HG02884 (cell line): ENCODE results near the gene DNMT3B.
"Not testable (repeated sequence)": the region's sequence is repeated elsewhere in the genome, so short reads cannot be mapped to it uniquely, and the experiment has no call there.

Experiments
- ATAC-seq: cut with Tn5 transposase; IDR thresholded peaks from one replicate; pipeline ENCODE4 v1.9.1; 2021; ENCODE audit warnings: mild to moderate bottlenecking, moderate library complexity; ENCODE audit not compliant: unreplicated experiment

The DNMT3B gene

GRCh38 chr20:32789896-32790750 is 27.9 kb downstream of the DNMT3B start:
- peak; percentile 48 for ATAC-seq

- no peak for ATAC-seq
Measured at GRCh38 chr20:32790751-32791057, 28.5 kb downstream of the DNMT3B start.

- peak; percentile 68 for ATAC-seq
Measured at GRCh38 chr20:32792316-32792715, 30.1 kb downstream of the DNMT3B start.

GRCh38 chr20:32792731-32793458 is 30.7 kb downstream of the DNMT3B start:
- ATAC-seq, result no peak

GRCh38 chr20:32796383-32796948 is 34.3 kb downstream of the DNMT3B start:
- no peak for ATAC-seq

- no peak for ATAC-seq
Measured at GRCh38 chr20:32796981-32797451, 34.8 kb downstream of the DNMT3B start.

- ATAC-seq, result not testable (repeated sequence)
Measured at GRCh38 chr20:32797571-32797970, 35.4 kb downstream of the DNMT3B start.

GRCh38 chr20:32798046-32798981 is 36.1 kb downstream of the DNMT3B start:
- no peak for ATAC-seq

- no peak for ATAC-seq
Measured at GRCh38 chr20:32803092-32803491, 40.9 kb downstream of the DNMT3B start.

GRCh38 chr20:32804022-32804715 is 42.0 kb downstream of the DNMT3B start:
- no peak for ATAC-seq

GRCh38 chr20:32804817-32805216 is 42.6 kb downstream of the DNMT3B start:
- ATAC-seq, result no peak

GRCh38 chr20:32805721-32806120 is 43.5 kb downstream of the DNMT3B start:
- ATAC-seq, result no peak

GRCh38 chr20:32806356-32806755 is 44.2 kb downstream of the DNMT3B start:
- ATAC-seq, result no peak

GRCh38 chr20:32807706-32808105 is 45.5 kb downstream of the DNMT3B start:
- ATAC-seq, result no peak

- ATAC-seq, result no peak
Measured at GRCh38 chr20:32808438-32808837, 46.3 kb downstream of the DNMT3B start.

- ATAC-seq, result no peak
Measured at GRCh38 chr20:32809907-32810306, 47.7 kb downstream of the DNMT3B start.

GRCh38 chr20:32810941-32811340 is 48.8 kb downstream of the DNMT3B start:
- ATAC-seq, result no peak

GRCh38 chr20:32811886-32812285 is 49.7 kb downstream of the DNMT3B start:
- ATAC-seq, result no peak

GRCh38 chr20:32819992-32820697 is 58.0 kb downstream of the DNMT3B start:
- ATAC-seq, result peak; percentile 41
